Chondrocyte (in vitro differentiated cells): Measurements from ENCODE around the gene ADGRG1. TPM values are rescaled to one million over a fixed set of nuclear protein-coding genes. Genes with fewer than 3 reads are reported as not detected.

Experiments
- DNase-seq: peaks from one replicate; pipeline ENCODE4 v3.0.0; 2021; ENCODE audit warnings: mixed read lengths, low spot score
- H3K27ac Mint-ChIP-seq: one replicate; pipeline ENCODE4 v1.8.0; 2021; ENCODE audit warnings: mild to moderate bottlenecking, moderate library complexity, mixed read lengths; ENCODE audit not compliant: unreplicated experiment
- H3K27me3 Mint-ChIP-seq: 2 replicates; pipeline ENCODE4 v1.8.0; 2021; ENCODE audit warnings: low read depth, mixed read lengths
- H3K36me3 Mint-ChIP-seq: 2 replicates; pipeline ENCODE4 v1.8.0; 2021; ENCODE audit warnings: low read depth, mixed read lengths
- H3K4me1 Mint-ChIP-seq: 2 replicates; pipeline ENCODE4 v1.8.0; 2021; ENCODE audit warnings: low read depth, mild to moderate bottlenecking, mixed read lengths
- H3K4me3 Mint-ChIP-seq: one replicate; pipeline ENCODE4 v1.8.0; 2021; ENCODE audit warnings: mild to moderate bottlenecking, moderate library complexity, mixed read lengths; ENCODE audit not compliant: unreplicated experiment
- H3K9me3 Mint-ChIP-seq: 2 replicates; pipeline ENCODE4 v1.8.0; 2021; ENCODE audit warnings: low read depth, mixed read lengths
- CTCF ChIP-seq: fragments of 200-600 bp; sonication (generic); IDR thresholded peaks from 2 replicates; pipeline ENCODE4 v1.5.0; 2021; ENCODE audit warnings: antibody characterized with exemption, mild to moderate bottlenecking, moderate library complexity
- total RNA-seq: library from RNA; stranded (reverse); gene quantifications from 3 replicates; pipeline ENCODE4 v1.2.1, GENCODE V29; 2021

Gene ADGRG1
- total RNA-seq, 1 donor from 2014 or later: 57.8 TPM

GRCh38 chr16:57620335-57621231 is 7.8 kb upstream of the ADGRG1 start:
- Mint-ChIP-seq H3K4me3 (no peak overlapping the region), H3K27me3 (no peaks in the 10 kb centered on the region), H3K4me1 (peaks cover 42% of the 10 kb centered on the region), H3K36me3 (no peaks in the 10 kb centered on the region), H3K27ac (no peak overlapping the region), H3K9me3 (no peaks in the 10 kb centered on the region)
- peak; percentile 75 for DNase-seq
- no peak for TF ChIP-seq CTCF

GRCh38 chr16:57621521-57622271 is 6.7 kb upstream of the ADGRG1 start:
- Mint-ChIP-seq H3K9me3 (no peaks in the 10 kb centered on the region), H3K27me3 (no peaks in the 10 kb centered on the region), H3K27ac (peak overlapping the region; percentile 87), H3K4me3 (no peak overlapping the region), H3K4me1 (peaks cover 46% of the 10 kb centered on the region), H3K36me3 (no peaks in the 10 kb centered on the region)
- peak; percentile 78 for DNase-seq
- no peak for TF ChIP-seq CTCF

- peak; percentile 74 for DNase-seq
- Mint-ChIP-seq H3K27ac (peak overlapping the region; percentile 87), H3K9me3 (no peaks in the 10 kb centered on the region), H3K36me3 (no peaks in the 10 kb centered on the region), H3K27me3 (no peaks in the 10 kb centered on the region), H3K4me3 (no peak overlapping the region), H3K4me1 (peaks cover 56% of the 10 kb centered on the region)
- TF ChIP-seq CTCF: no peak
These were observed 5.8 kb upstream of the ADGRG1 start for GRCh38 chr16:57622361-57623250.

GRCh38 chr16:57623251-57624043 is 5.0 kb upstream of the ADGRG1 start:
- Mint-ChIP-seq H3K4me3 (no peak overlapping the region), H3K4me1 (peaks cover 64% of the 10 kb centered on the region), H3K27ac (peak overlapping the region; percentile 87), H3K36me3 (no peaks in the 10 kb centered on the region), H3K27me3 (no peaks in the 10 kb centered on the region), H3K9me3 (no peaks in the 10 kb centered on the region)
- TF ChIP-seq CTCF: no peak
- DNase-seq: peak; percentile 82
